H1 (cell line): ENCODE data around the gene KLHDC8A. TPM values are rescaled to one million over a fixed set of nuclear protein-coding genes. Genes with fewer than 3 reads are reported as not detected.

ENCODE experiments used
- BACH1 ChIP-seq: IDR thresholded peaks from 2 replicates; pipeline ENCODE4 v1.6.1; 2012; ENCODE audit warnings: low read length, improper control_type of control experiment
- CBX8 ChIP-seq: fragments of 300-800, 300-1000 bp; sonication (generic); IDR thresholded peaks from 2 replicates; pipeline ENCODE4 v1.7.1; 2016; ENCODE audit warnings: low read depth, low read length, borderline replicate concordance
- EZH2 ChIP-seq: fragments of 200-600 bp; sonication (generic); IDR thresholded peaks from 2 replicates; pipeline ENCODE4 v1.7.1; 2012; ENCODE audit warnings: low read depth, mild to moderate bottlenecking, moderate library complexity, low read length, inconsistent platforms; ENCODE audit not compliant: severe bottlenecking
- NANOG ChIP-seq: IDR thresholded peaks from 2 replicates; pipeline ENCODE4 v1.6.1; 2011; ENCODE audit warnings: low read length, low read depth, mild to moderate bottlenecking, inconsistent platforms; ENCODE audit not compliant: insufficient read depth, poor library complexity, severe bottlenecking
- RFX5 ChIP-seq: IDR thresholded peaks from 2 replicates; pipeline ENCODE4 v1.6.1; 2011; ENCODE audit warnings: low read depth, low read length, improper control_type of control experiment, borderline replicate concordance
- SP4 ChIP-seq: IDR thresholded peaks from 2 replicates; pipeline ENCODE4 v1.6.1; 2012; ENCODE audit warnings: low read length, inconsistent platforms
- SRF ChIP-seq: IDR thresholded peaks from 2 replicates; pipeline ENCODE4 v1.6.1; 2011; ENCODE audit warnings: mild to moderate bottlenecking, low read depth, low read length, moderate library complexity
- ZNF274 ChIP-seq: IDR thresholded peaks from 2 replicates; pipeline ENCODE4 v1.7.0; 2012; ENCODE audit warnings: low read length, borderline replicate concordance; ENCODE audit errors: extremely low read depth
- polyA plus RNA-seq, 7 experiments: library from polyadenylated mRNA; depleted of rRNA in 3 of 7; stranded (reverse) in 5 of 7; unstranded in 2 of 7; fragments of >200 nt in 5 of 7; fragments of 200-250 nt in 2 of 7; gene quantifications; 1 replicate in 5 of 7; 2 replicates in 1 of 7; 4 replicates in 1 of 7; pipeline versions ENCODE4 v1.2.1 to v1.2.3, GENCODE V29; 2011 to 2013; ENCODE audit warnings: missing spikeins in 2 of 7, mixed read lengths in 2 of 7
- total RNA-seq: library from RNA; stranded (reverse); fragmentation: NEBNext Ultra II Directional; extraction: Animal tissue kit (Norgen Biotek cat#: 25700); gene quantifications from 2 replicates; pipeline ENCODE4 v1.2.1, GENCODE V29; 2021

KLHDC8A gene
- total and polyA plus RNA-seq, 2 of the 8 experiments (the other 6 are each of a cell fraction or from before 2014, with no cell fraction given): 1.9 to 3.4 TPM

DNA sequence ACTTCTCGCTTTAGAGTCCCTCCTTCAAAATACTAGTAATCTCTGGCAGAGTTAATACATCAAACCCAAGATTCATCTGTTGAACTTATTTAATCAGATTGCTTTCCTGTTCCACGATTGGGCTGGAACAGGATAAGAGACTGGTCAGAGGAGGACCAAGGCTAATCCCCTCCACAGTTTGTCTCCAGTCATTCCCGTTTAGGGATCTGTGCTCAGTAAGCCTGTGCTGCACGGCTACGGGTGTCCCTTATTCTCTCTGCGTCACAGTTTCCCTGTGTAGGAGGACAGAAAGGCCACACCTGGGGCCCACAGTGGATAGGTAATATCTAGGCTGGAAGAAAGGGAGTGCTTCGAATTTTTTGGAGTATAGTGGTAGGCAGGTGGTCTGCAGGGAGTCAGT is 18.7 kb downstream of the KLHDC8A start (continued):
- TF ChIP-seq ZNF274 (no peak), RFX5 (no peak), EZH2 (no peak), CBX8 (no peak), BACH1 (no peak), SP4 (no peak), SRF (no peak), NANOG (no peak)
